ENCODE measurements around the gene CPLANE2.
A peak's percentile ranks its signal among the peaks of the same experiment; 100 is the strongest.

CPLANE2 gene

DNA sequence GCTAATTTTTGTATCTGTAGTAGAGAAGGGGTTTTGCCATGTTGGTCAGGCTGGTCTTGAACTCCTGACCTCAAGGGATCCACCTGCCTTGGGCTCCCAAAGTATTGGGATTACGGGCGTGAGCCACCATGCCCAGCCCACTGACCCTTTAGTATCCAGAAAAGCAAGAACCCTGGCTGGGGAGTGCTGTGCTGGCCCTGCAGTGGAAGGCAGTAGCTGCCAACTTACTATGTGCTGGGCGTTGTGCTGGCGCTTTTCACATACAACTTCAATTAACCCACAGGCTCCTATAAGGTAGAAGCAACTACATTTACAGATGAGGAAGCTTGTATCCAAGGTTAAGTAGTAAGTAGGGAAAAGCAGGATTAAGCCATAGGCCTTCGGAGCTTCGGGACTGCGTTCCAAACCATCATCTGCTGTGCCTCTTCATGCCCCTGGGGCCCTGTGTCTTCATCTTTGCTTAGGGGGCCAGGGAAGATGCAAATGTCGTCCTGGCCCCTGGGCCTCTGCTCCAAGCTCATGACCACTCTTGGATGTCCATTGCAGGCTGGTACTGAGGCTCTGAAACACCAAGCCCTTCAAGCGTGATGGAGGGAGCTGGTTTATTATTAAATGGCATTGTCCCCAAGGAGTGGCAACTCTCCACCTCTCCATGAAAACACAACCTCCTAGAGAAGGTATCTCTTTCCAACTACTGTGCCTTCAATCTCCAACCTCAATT lies 8.7 kb upstream of the CPLANE2 start:
- in situ Hi-C loops (cut with MboI; ENCODE audit: low sequenced_read_pairs) = no loop called here
- Histone ChIP-seq H3K4me3 (no peak overlapping the region), H3K9me3 (no peaks in the 10 kb centered on the region), H3K27me3 (ENCODE audit: low read depth) (no peaks in the 10 kb centered on the region), H3K36me3 (replicated peaks) (0 out of 2 replicates have a peak, but pooled peaks cover 10% of the 10 kb centered on the region), H3K4me1 (peaks cover 4% of the 10 kb centered on the region; the same call in 1 of the 2 replicates)
- no peak for DNase-seq (ENCODE audit: low spot score in 2 of 2)

- H3K27me3 ChIP-seq (ENCODE audit: low read depth) = no peaks in the 10 kb centered on the region
- no peaks in the 10 kb centered on the region for H3K9me3 ChIP-seq
- H3K4me1 ChIP-seq = peaks cover 4% of the 10 kb centered on the region; the same call in 1 of the 2 replicates
- DNase-seq (ENCODE audit: low spot score in 2 of 2) = no peak
- in situ Hi-C loops (cut with MboI; ENCODE audit: low sequenced_read_pairs) = no loop called here
- 0 out of 2 replicates have a peak, but pooled peaks cover 7% of the 10 kb centered on the region for H3K36me3 ChIP-seq (replicated peaks)
- no peak overlapping the region for H3K4me3 ChIP-seq
These were observed 7.8 kb upstream of the CPLANE2 start for GRCh38 chr1:16244650-16245285.

- Histone ChIP-seq H3K4me1 (peaks cover 2% of the 10 kb centered on the region; the same call in 1 of the 2 replicates), H3K9me3 (no peaks in the 10 kb centered on the region), H3K27me3 (ENCODE audit: low read depth) (no peaks in the 10 kb centered on the region), H3K36me3 (replicated peaks) (0 out of 2 replicates have a peak, but pooled peaks cover 4% of the 10 kb centered on the region), H3K4me3 (no peak overlapping the region)
- peak; percentile 62 to 85 for DNase-seq (ENCODE audit: low spot score in 2 of 2)
- in situ Hi-C loops (cut with MboI; ENCODE audit: low sequenced_read_pairs) = no loop called here
These were observed 7.1 kb upstream of the CPLANE2 start for GRCh38 chr1:16243936-16244649.

DNA sequence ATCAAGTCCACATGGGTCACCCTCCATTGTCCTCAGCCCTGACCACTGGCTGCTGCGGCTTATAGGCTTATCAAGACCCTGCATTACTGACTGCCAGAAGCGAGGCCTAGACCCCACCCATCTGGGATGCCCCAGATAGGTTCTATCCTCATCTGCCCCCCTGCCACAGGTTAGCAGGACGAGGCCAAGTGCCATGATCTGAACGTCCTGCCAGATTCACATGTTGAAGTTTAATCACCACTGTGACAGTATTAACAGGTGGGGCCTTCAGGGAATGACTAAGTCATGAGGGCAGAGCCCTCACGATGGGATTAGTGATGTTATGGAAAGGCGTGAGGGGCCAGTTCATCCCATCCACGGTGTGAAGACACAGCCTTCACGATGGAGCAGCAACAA lies 6.2 kb upstream of the CPLANE2 start:
- H3K4me3 ChIP-seq = no peak overlapping the region
- in situ Hi-C loops (cut with MboI; ENCODE audit: low sequenced_read_pairs) = no loop called here
- H3K27me3 ChIP-seq (ENCODE audit: low read depth) = no peaks in the 10 kb centered on the region
- no peaks in the 10 kb centered on the region for H3K9me3 ChIP-seq
- H3K4me1 ChIP-seq = no peaks in the 10 kb centered on the region
- H3K36me3 ChIP-seq (replicated peaks) = 0 out of 2 replicates have a peak, but pooled peaks cover 2% of the 10 kb centered on the region
- no peak for DNase-seq (ENCODE audit: low spot score in 2 of 2)

DNA sequence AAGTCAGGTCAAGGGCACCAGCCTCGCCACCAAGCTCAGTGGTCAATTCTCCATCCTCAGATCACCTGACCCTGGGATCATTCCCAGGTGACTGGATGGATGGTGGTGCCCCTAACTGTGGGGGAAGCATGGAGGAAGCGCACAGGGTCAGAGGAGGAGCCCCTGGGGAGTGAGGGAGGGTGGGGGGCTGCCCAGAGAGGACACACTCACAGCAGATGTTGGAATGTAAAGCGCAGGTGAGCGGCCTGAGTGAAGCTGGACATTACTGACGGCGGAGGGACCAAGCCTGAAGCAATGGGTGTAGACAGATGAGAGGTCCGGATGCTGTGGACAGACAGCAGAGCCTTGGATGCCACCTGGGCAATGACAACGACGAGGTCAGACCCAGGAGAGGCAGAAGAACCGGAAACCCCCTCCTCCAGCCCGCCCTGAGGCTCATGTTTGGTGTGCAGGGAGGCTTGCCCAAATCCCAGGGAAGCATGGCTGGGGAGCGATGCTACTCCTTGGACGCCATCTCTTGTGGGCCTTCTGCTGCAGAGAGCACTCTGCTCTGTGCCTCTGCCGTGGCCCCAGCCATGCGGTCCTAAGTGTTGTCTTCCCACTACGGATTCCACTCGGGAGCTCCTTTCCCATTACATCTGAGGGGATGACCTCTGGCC lies 5.7 kb upstream of the CPLANE2 start:
- H3K9me3 ChIP-seq = no peaks in the 10 kb centered on the region
- H3K4me3 ChIP-seq = no peak overlapping the region
- peaks cover 2% of the 10 kb centered on the region for H3K4me1 ChIP-seq
- DNase-seq (ENCODE audit: low spot score in 2 of 2) = no peak
- 0 out of 2 replicates have a peak, but pooled peaks cover 2% of the 10 kb centered on the region for H3K36me3 ChIP-seq (replicated peaks)
- no peaks in the 10 kb centered on the region for H3K27me3 ChIP-seq (ENCODE audit: low read depth)
- in situ Hi-C loops (cut with MboI; ENCODE audit: low sequenced_read_pairs) = no loop called here

DNA sequence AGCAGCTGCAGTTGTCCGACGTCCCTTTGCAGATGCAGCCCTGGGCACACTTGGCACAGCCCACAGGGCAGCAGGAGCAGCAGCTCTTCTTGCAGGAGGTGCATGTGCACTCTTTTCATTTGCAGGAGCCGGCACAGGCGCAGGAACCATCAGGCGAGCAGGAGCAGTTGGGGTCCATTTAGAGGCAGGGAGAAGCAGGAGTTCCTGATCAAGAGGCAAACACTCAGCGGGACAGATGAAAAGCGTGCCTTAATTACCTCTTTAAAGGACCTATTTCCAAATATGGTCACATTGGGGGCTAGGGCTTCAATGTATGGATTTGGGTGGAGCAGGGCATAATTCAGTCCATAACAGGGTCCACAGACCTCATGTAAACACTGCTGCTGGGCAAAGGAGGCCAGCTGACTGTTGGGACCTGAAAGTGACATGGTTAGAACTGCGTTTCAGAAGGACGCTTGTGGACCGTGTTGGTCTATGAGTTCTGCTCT lies 4.3 kb upstream of the CPLANE2 start:
- Histone ChIP-seq H3K36me3 (replicated peaks) (no peaks in the 10 kb centered on the region), H3K27me3 (ENCODE audit: low read depth) (no peaks in the 10 kb centered on the region), H3K9me3 (no peaks in the 10 kb centered on the region), H3K4me1 (peaks cover 11% of the 10 kb centered on the region), H3K4me3 (no peak overlapping the region)
- in situ Hi-C loops (cut with MboI; ENCODE audit: low sequenced_read_pairs) = no loop called here
- DNase-seq (ENCODE audit: low spot score in 2 of 2) = no peak

DNA sequence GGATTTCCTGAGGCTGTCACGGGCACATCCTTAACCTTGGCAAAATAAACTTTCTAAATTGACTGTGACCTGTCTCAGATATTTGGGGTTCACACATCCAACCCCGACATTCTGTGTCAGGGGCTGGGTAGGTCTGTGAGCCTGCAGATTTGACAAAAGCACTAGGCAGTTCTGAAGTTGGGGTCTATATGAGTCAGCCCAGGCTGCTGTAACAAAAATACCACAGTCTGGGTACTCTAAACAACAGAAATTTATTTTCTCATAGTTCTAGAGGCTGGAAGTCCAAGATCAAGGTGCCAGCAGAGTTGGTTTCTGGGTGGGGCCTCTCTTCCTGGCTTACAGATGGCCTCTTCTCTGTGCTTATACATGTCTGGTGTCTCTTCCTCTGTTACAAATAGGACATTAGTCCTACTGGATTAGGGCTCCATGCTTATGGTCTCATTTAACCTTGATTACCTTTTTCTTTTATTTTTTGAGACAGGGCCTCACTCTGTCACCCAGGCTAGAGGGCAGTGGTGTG lies 3.0 kb upstream of the CPLANE2 start:
- Histone ChIP-seq H3K4me1 (peaks cover 15% of the 10 kb centered on the region), H3K4me3 (no peak overlapping the region), H3K9me3 (no peaks in the 10 kb centered on the region), H3K27me3 (ENCODE audit: low read depth) (no peaks in the 10 kb centered on the region), H3K36me3 (replicated peaks) (no peaks in the 10 kb centered on the region)
- DNase-seq (ENCODE audit: low spot score in 2 of 2) = no peak
- in situ Hi-C loops (cut with MboI; ENCODE audit: low sequenced_read_pairs) = no loop called here

DNA sequence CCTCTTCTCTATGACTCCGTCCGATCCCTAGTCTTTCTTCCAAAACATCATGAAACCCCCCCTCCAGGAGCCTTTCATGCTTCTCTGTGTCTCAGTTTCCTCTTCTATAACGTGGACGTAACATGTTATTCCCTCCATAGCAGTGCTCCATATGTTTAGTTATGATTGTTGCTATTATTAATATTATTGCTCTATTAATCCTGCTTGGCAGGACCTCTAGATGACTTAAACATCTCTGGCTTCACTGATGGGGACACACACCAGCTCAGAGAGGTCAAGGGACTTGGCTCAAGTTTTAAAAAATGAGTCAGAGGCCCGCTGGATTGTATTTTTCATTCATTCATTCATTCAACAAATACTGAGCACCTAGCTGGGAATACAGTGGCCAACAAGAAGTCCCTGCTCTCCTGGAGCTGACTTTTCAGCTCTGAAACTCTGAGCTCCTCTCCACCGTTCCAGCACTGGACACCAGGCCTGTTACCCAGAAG lies 404 bp upstream of the CPLANE2 start:
- no peaks in the 10 kb centered on the region; the same call in 1 of the 2 replicates for H3K36me3 ChIP-seq (replicated peaks)
- peak overlapping the region; percentile 54 for H3K4me3 ChIP-seq
- H3K27me3 ChIP-seq (ENCODE audit: low read depth) = no peaks in the 10 kb centered on the region
- no peak for DNase-seq (ENCODE audit: low spot score in 2 of 2)
- H3K4me1 ChIP-seq = peaks cover 15% of the 10 kb centered on the region
- no peaks in the 10 kb centered on the region for H3K9me3 ChIP-seq
- in situ Hi-C loops (cut with MboI; ENCODE audit: low sequenced_read_pairs) = no loop called here

- H3K36me3 ChIP-seq (replicated peaks) = no peaks in the 10 kb centered on the region; the same call in 1 of the 2 replicates
- no peaks in the 10 kb centered on the region for H3K9me3 ChIP-seq
- DNase-seq (ENCODE audit: low spot score in 2 of 2) = peak in 1 of 2 experiments; percentile 45
- peak overlapping the region; percentile 54 for H3K4me3 ChIP-seq
- in situ Hi-C loops (cut with MboI; ENCODE audit: low sequenced_read_pairs) = no loop called here
- H3K27me3 ChIP-seq (ENCODE audit: low read depth) = no peaks in the 10 kb centered on the region
- H3K4me1 ChIP-seq = peaks cover 15% of the 10 kb centered on the region
These were observed 956 bp downstream of the CPLANE2 start for GRCh38 chr1:16235944-16236510.

GRCh38 chr1:16235347-16235746 lies 1.6 kb downstream of the CPLANE2 start:
- DNase-seq (ENCODE audit: low spot score in 2 of 2) = no peak
- peaks cover 15% of the 10 kb centered on the region for H3K4me1 ChIP-seq
- H3K36me3 ChIP-seq (replicated peaks) = no peaks in the 10 kb centered on the region; the same call in 1 of the 2 replicates
- no peaks in the 10 kb centered on the region for H3K27me3 ChIP-seq (ENCODE audit: low read depth)
- no peaks in the 10 kb centered on the region for H3K9me3 ChIP-seq
- no peak overlapping the region for H3K4me3 ChIP-seq
- in situ Hi-C loops (cut with MboI; ENCODE audit: low sequenced_read_pairs) = no loop called here

DNA sequence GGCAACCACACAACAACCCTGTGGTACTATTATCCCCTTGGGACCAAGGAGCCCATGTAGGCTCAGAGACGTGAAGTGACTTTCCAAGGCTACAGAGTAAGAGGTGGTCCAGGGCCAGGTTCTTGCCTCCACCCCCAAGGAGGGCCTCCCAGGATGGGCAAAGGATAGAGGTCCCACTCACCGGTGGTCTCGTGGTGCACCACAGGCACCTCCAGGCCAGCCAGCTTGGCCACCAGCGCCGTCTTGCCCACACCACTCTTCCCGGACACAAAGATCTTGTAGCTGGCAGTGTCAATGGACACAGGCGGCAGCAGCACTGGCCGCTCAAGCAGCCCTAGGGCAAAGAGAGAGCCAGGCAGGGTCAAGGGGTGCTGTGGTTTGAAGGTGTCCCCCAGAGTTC lies 3.6 kb downstream of the CPLANE2 start:
- peaks cover 15% of the 10 kb centered on the region for H3K4me1 ChIP-seq
- in situ Hi-C loops (cut with MboI; ENCODE audit: low sequenced_read_pairs) = no loop called here
- no peak for DNase-seq (ENCODE audit: low spot score in 2 of 2)
- H3K27me3 ChIP-seq (ENCODE audit: low read depth) = no peaks in the 10 kb centered on the region
- H3K9me3 ChIP-seq = no peaks in the 10 kb centered on the region
- H3K36me3 ChIP-seq (replicated peaks) = no peaks in the 10 kb centered on the region; the same call in 1 of the 2 replicates
- H3K4me3 ChIP-seq = no peak overlapping the region

GRCh38 chr1:16232316-16232710 lies 4.7 kb downstream of the CPLANE2 start:
- H3K36me3 ChIP-seq (replicated peaks) = no peaks in the 10 kb centered on the region; the same call in 1 of the 2 replicates
- no peaks in the 10 kb centered on the region for H3K9me3 ChIP-seq
- no peaks in the 10 kb centered on the region for H3K27me3 ChIP-seq (ENCODE audit: low read depth)
- in situ Hi-C loops (cut with MboI; ENCODE audit: low sequenced_read_pairs) = no loop called here
- no peak for DNase-seq (ENCODE audit: low spot score in 2 of 2)
- H3K4me3 ChIP-seq = no peak overlapping the region
- H3K4me1 ChIP-seq = peaks cover 9% of the 10 kb centered on the region

All from HAP-1 (cell line).